DND-41 (cell line): Measurements from ENCODE around the gene NEGR1.

Experiments used
- EZH2 ChIP-seq: IDR thresholded peaks from 3 replicates; pipeline ENCODE4 v1.6.1; 2012; ENCODE audit warnings: borderline replicate concordance, low read depth, mild to moderate bottlenecking, moderate library complexity, low read length, inconsistent platforms; ENCODE audit not compliant: severe bottlenecking
- TF ChIP-seq, protein P1 (sequence below): IDR thresholded peaks from 2 replicates; pipeline ENCODE4 v1.5.1; 2012; ENCODE audit warnings: borderline replicate concordance, low read length, moderate library complexity, mild to moderate bottlenecking; ENCODE audit not compliant: poor library complexity, severe bottlenecking; ENCODE audit errors: extremely low read depth

DNA sequence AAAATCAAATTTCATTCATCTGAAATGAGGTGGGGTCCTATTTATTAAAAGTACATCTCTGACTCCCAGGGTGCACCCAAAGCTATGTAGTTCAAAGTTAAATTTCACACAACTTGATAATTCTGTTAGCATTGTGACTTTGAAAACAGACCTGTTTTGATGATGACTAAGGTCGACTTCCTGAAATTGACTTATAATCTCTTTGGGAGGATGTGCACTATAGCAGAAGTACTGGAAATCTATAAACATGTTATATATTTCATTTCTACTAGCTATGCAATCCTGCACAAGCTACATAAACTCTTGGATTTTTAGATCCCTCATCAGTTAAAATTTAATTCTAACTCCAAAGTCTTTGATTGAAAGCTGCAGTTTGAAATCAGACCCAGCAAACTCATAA lies 507.6 kb downstream of the NEGR1 start:
- TF ChIP-seq, protein P1, sequence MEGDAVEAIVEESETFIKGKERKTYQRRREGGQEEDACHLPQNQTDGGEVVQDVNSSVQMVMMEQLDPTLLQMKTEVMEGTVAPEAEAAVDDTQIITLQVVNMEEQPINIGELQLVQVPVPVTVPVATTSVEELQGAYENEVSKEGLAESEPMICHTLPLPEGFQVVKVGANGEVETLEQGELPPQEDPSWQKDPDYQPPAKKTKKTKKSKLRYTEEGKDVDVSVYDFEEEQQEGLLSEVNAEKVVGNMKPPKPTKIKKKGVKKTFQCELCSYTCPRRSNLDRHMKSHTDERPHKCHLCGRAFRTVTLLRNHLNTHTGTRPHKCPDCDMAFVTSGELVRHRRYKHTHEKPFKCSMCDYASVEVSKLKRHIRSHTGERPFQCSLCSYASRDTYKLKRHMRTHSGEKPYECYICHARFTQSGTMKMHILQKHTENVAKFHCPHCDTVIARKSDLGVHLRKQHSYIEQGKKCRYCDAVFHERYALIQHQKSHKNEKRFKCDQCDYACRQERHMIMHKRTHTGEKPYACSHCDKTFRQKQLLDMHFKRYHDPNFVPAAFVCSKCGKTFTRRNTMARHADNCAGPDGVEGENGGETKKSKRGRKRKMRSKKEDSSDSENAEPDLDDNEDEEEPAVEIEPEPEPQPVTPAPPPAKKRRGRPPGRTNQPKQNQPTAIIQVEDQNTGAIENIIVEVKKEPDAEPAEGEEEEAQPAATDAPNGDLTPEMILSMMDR, result no peak
- no peak for TF ChIP-seq EZH2
